Thyroid gland (tissue), 4 donors: ENCODE results near the gene LHFPL2. TPM values are rescaled to one million over a fixed set of nuclear protein-coding genes. Genes with fewer than 3 reads are reported as not detected.

Experiments used
- DNase-seq, 2 donors: peaks; one replicate each; pipeline ENCODE4 v3.0.0-alpha.2; 2019
- H3K27ac ChIP-seq, 3 donors: fragments of 200-600 bp; sonication (generic); 1 replicate in 2 of 3; 2 replicates in 1 of 3; pipeline ENCODE4 v1.5.1; 2016 to 2019; ENCODE audit warnings: mild to moderate bottlenecking in 1 of 3, moderate library complexity in 1 of 3
- H3K27me3 ChIP-seq: fragments of 200-600 bp; sonication (generic); one replicate; pipeline ENCODE4 v1.5.1; 2019
- H3K36me3 ChIP-seq, 2 donors: fragments of 200-600 bp; sonication (generic); one replicate each; pipeline ENCODE4 v1.5.1; 2016 to 2019
- H3K4me1 ChIP-seq, 2 donors: fragments of 200-600 bp; sonication (generic); one replicate each; pipeline ENCODE4 v1.5.1; 2017 to 2019
- H3K4me3 ChIP-seq, 3 donors: fragments of 200-600 bp; sonication (generic); replicated peaks in 1 of 3; 1 replicate in 2 of 3; 2 replicates in 1 of 3; pipeline ENCODE4 v1.5.1; 2016; ENCODE audit warnings: mild to moderate bottlenecking in 1 of 3
- H3K9me3 ChIP-seq: fragments of 200-600 bp; sonication (generic); one replicate; pipeline ENCODE4 v1.5.1; 2017
- POLR2A ChIP-seq, 2 donors: fragments of 450-650 bp; IDR thresholded peaks; one replicate each; pipeline ENCODE4 v1.6.1; 2017; ENCODE audit warnings: antibody characterized with exemption in 2 of 2, mild to moderate bottlenecking in 2 of 2, moderate library complexity in 1 of 2
- WGBS, 2 donors: methylation state at CpG; one replicate each; pipeline ENCODE4 v1.1.5; 2017; 5-methylcytosine and 5-hydroxymethylcytosine counted together
- intact Hi-C: fragments of 100-400 bp; cut with DNase I; formaldehyde crosslinking; loops from one replicate; pipeline ENCODE4 v1.15.1; 2023
- total RNA-seq, 4 donors: library from RNA; depleted of rRNA; stranded (reverse); fragments of >200 nt; gene quantifications; one replicate each; pipeline ENCODE4 v1.2.3, GENCODE V29; 2016
- TF ChIP-seq, protein P1 (sequence below), 6 experiments: fragments of 200-600 bp in 3 of 6; fragments of 450-650 bp in 3 of 6; sonication (generic) in 3 of 6; IDR thresholded peaks; one replicate each; pipeline ENCODE4 v1.5.1; 2016 to 2019; ENCODE audit warnings: antibody characterized with exemption in 6 of 6, mild to moderate bottlenecking in 2 of 6, inconsistent platforms in 1 of 6, moderate library complexity in 1 of 6

Gene LHFPL2
- total RNA-seq, 4 donors from 2014 or later = 17.6 to 25.7 (median 23.7) TPM

GRCh38 chr5:78476795-78477194, 171.8 kb downstream of the LHFPL2 start:
- Histone ChIP-seq H3K36me3 (no peaks in the 10 kb centered on the region), H3K4me3 (no peak overlapping the region), H3K9me3 (no peaks in the 10 kb centered on the region), H3K4me1 (no peaks in the 10 kb centered on the region), H3K27me3 (no peaks in the 10 kb centered on the region), H3K27ac (no peak overlapping the region)
- WGBS, 2 donors = 94 to 99% methylated on average over 1 of the region's 1 CpG
- intact Hi-C loops = no loop called here
- no peak for DNase-seq
- TF ChIP-seq, protein P1, sequence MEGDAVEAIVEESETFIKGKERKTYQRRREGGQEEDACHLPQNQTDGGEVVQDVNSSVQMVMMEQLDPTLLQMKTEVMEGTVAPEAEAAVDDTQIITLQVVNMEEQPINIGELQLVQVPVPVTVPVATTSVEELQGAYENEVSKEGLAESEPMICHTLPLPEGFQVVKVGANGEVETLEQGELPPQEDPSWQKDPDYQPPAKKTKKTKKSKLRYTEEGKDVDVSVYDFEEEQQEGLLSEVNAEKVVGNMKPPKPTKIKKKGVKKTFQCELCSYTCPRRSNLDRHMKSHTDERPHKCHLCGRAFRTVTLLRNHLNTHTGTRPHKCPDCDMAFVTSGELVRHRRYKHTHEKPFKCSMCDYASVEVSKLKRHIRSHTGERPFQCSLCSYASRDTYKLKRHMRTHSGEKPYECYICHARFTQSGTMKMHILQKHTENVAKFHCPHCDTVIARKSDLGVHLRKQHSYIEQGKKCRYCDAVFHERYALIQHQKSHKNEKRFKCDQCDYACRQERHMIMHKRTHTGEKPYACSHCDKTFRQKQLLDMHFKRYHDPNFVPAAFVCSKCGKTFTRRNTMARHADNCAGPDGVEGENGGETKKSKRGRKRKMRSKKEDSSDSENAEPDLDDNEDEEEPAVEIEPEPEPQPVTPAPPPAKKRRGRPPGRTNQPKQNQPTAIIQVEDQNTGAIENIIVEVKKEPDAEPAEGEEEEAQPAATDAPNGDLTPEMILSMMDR (IDR thresholded peaks at IDR 0.05) = no peak
- TF ChIP-seq POLR2A (IDR thresholded peaks at IDR 0.05) = no peak

DNA sequence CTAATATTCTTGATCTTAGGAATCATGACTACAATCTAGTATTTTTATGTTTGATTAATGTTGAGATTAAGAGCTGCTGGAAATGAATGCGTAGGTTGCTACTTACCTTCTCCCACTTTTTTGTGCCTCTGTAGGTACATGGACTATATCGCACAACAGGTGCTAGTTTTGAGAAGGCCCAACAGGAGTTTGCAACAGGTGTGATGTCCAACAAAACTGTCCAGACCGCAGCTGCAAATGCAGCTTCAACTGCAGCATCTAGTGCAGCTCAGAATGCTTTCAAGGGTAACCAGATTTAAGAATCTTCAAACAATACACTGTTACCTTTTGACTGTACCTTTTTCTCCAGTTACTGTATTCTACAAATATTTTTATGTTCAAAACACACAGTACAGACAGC, 173.2 kb downstream of the LHFPL2 start:
- no peak overlapping the region for H3K4me3 ChIP-seq
- no peak for TF ChIP-seq POLR2A (IDR thresholded peaks at IDR 0.05)
- 97 to 98% methylated on average over 3 of the region's 3 CpGs for WGBS, 2 donors
- no peak for DNase-seq
- H3K36me3 ChIP-seq = no peaks in the 10 kb centered on the region
- no peak overlapping the region for H3K27ac ChIP-seq
- H3K4me1 ChIP-seq = no peaks in the 10 kb centered on the region
- no peaks in the 10 kb centered on the region for H3K27me3 ChIP-seq
- intact Hi-C loops = no loop called here
- no peaks in the 10 kb centered on the region for H3K9me3 ChIP-seq

DNA sequence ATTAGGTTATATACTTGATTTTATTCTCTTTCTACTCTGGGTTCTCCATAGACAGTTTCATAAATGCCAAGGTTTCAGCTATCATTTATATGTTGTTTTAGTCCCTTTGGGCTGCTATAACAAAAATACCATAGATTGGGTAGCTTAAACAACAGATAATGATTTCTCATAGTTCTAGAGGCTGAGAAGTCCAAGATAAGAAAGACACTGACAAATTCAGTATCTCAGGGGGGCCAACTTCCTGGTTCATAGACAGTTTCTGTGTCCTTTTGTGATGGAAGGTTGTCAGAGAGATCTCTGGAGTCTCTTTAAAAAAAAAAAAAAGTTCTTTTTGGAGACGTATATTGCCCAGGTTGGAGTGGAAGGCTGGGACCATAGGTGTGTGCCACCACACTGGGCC, 174.8 kb downstream of the LHFPL2 start:
- H3K36me3 ChIP-seq = no peaks in the 10 kb centered on the region
- WGBS, 2 donors = 100% methylated on average over 1 of the region's 1 CpG
- intact Hi-C loops = no loop called here

GRCh38 chr5:78472469-78473106, 176.0 kb downstream of the LHFPL2 start:
- DNase-seq = no peak
- no peaks in the 10 kb centered on the region for H3K4me1 ChIP-seq
- no peak overlapping the region for H3K4me3 ChIP-seq
- no peaks in the 10 kb centered on the region for H3K36me3 ChIP-seq
- TF ChIP-seq POLR2A (IDR thresholded peaks at IDR 0.05) = no peak
- H3K27me3 ChIP-seq = no peaks in the 10 kb centered on the region
- H3K27ac ChIP-seq = no peak overlapping the region
- no peaks in the 10 kb centered on the region for H3K9me3 ChIP-seq
- intact Hi-C loops = no loop called here

More for the DNA sequence above, 174.8 kb downstream of the LHFPL2 start:
- Histone ChIP-seq H3K27ac (no peak overlapping the region), H3K9me3 (no peaks in the 10 kb centered on the region), H3K4me1 (no peaks in the 10 kb centered on the region), H3K27me3 (no peaks in the 10 kb centered on the region), H3K4me3 (no peak overlapping the region)
- no peak for DNase-seq
- TF ChIP-seq, protein P1 (IDR thresholded peaks at IDR 0.05) = no peak
- TF ChIP-seq POLR2A (IDR thresholded peaks at IDR 0.05) = no peak

DNA sequence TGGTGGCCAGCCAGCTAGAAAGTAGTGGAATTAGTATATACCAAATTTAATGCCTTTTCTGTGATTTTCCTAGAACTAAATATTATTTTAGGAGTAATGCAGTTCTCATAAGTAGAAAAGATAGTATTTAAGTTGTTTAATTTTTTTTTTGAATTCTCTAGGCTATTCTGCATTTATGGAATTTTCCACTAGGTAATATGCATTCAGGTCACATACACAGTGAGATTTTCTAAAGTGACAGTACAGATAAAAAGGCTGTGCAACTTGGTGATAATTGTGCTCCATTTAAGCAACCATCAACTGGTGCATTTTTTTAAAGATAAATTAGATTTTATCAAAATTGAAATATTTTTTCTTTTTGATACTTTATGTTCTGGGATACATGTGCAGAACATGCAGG, 176.7 kb downstream of the LHFPL2 start:
- intact Hi-C loops = no loop called here
- TF ChIP-seq POLR2A (IDR thresholded peaks at IDR 0.05) = no peak
- TF ChIP-seq, protein P1 (IDR thresholded peaks at IDR 0.05) = no peak
- Histone ChIP-seq H3K36me3 (no peaks in the 10 kb centered on the region), H3K27ac (no peak overlapping the region), H3K27me3 (no peaks in the 10 kb centered on the region), H3K4me3 (no peak overlapping the region), H3K4me1 (no peaks in the 10 kb centered on the region), H3K9me3 (no peaks in the 10 kb centered on the region)
- no peak for DNase-seq

- Histone ChIP-seq H3K4me3 (no peak overlapping the region), H3K4me1 (no peaks in the 10 kb centered on the region), H3K9me3 (no peaks in the 10 kb centered on the region), H3K27ac (no peak overlapping the region), H3K36me3 (no peaks in the 10 kb centered on the region), H3K27me3 (no peaks in the 10 kb centered on the region)
- WGBS, 2 donors = 11 to 38% methylated on average over 3 of the region's 3 CpGs
- intact Hi-C loops = no loop called here
- TF ChIP-seq POLR2A (IDR thresholded peaks at IDR 0.05) = no peak
- TF ChIP-seq, protein P1 (IDR thresholded peaks at IDR 0.05) = peak; percentile 56 to 76 (median 70)
- DNase-seq = no peak
Observed at GRCh38 chr5:78467752-78468357, 180.7 kb downstream of the LHFPL2 start.
